Duodenal mucosa (tissue), 2 donors: ENCODE data around the gene C5AR2.
"Not testable (repeated sequence)": the region's sequence is repeated elsewhere in the genome, so short reads cannot be mapped to it uniquely, and the experiment has no call there.

Experiments
- H3K27ac ChIP-seq: one replicate; pipeline ENCODE4 v1.7.0; 2013; ENCODE audit warnings: low read depth, low read length
- H3K27me3 ChIP-seq, 2 donors: one replicate each; pipeline ENCODE4 v1.7.0; 2013; ENCODE audit warnings: low read length in 2 of 2, control low read depth in 1 of 2; ENCODE audit not compliant: insufficient read depth in 2 of 2, control insufficient read depth in 1 of 2
- H3K36me3 ChIP-seq, 2 donors: one replicate each; pipeline ENCODE4 v1.7.0; 2013; ENCODE audit warnings: low read length in 2 of 2, control low read depth in 1 of 2; ENCODE audit not compliant: insufficient read depth in 2 of 2, control insufficient read depth in 1 of 2
- H3K4me1 ChIP-seq, 2 donors: one replicate each; pipeline ENCODE4 v1.7.0; 2013; ENCODE audit warnings: low read length in 2 of 2, control low read depth in 1 of 2; ENCODE audit not compliant: insufficient read depth in 2 of 2, control insufficient read depth in 1 of 2
- H3K4me3 ChIP-seq, 2 donors: one replicate each; pipeline ENCODE4 v1.7.0; 2013; ENCODE audit warnings: low read length in 2 of 2, low read depth in 1 of 2
- H3K9ac ChIP-seq, 2 donors: one replicate each; pipeline ENCODE4 v1.7.0; 2013; ENCODE audit warnings: low read length in 2 of 2, low read depth in 1 of 2
- H3K9me3 ChIP-seq, 2 donors: one replicate each; pipeline ENCODE4 v1.7.0; 2013; ENCODE audit warnings: low read length in 2 of 2, control low read depth in 1 of 2; ENCODE audit not compliant: control insufficient read depth in 1 of 2

The C5AR2 gene

GRCh38 chr19:47331931-47332547 is at the start of gene C5AR2:
Gene C5AR2, plus strand, starts transcription at chr19:47332175. Its CDS starts 8,625 bp downstream, at chr19:47340800.
- H3K27ac ChIP-seq = peak within 1 kb of the TSS; percentile 42
- H3K27me3 ChIP-seq = no peaks in the 10 kb centered on the region
- no peak within 1 kb of the TSS for H3K4me3 ChIP-seq
- no peak within 1 kb of the TSS for H3K9ac ChIP-seq
- no peaks in the 10 kb centered on the region for H3K36me3 ChIP-seq
- H3K4me1 ChIP-seq = no peaks in the 10 kb centered on the region
- H3K9me3 ChIP-seq = no peaks in the 10 kb centered on the region

DNA sequence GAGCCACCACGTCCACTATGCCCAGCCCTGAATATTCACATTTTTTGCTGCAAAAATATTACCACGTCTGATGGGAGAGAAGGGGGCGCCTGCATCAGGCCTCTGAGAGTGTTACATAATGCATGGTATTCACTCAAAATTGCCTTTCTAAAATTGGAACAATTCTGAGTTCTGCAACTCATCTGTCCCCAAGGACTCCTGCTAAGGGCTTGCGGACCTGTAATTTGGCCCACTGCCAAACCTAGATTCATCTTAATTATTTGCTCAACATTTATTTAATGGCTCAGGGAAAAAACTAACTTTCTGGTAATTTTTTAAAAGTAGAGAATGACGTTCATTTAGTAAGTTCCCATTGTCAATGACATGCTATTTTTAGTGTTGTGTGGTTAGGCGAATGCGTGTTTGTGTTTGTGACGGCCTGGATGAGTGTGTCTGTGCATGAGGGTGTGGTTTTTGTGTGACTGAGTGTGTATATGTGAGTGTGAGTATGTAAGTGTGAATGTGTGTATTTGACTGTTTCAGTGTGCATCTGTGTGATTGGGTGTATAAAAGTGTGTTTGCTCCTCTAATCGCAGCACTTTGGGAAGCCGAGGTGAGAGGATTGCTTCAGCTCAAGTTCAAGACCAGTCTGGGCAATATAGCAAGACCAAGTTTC is 48.4 kb upstream of the C5AR2 start:
- Histone ChIP-seq H3K4me1 (no peaks in the 10 kb centered on the region), H3K4me3 (no peak overlapping the region), H3K9ac (no peak overlapping the region), H3K36me3 (no peaks in the 10 kb centered on the region), H3K27me3 (no peaks in the 10 kb centered on the region), H3K9me3 (no peaks in the 10 kb centered on the region), H3K27ac (no peak overlapping the region)

DNA sequence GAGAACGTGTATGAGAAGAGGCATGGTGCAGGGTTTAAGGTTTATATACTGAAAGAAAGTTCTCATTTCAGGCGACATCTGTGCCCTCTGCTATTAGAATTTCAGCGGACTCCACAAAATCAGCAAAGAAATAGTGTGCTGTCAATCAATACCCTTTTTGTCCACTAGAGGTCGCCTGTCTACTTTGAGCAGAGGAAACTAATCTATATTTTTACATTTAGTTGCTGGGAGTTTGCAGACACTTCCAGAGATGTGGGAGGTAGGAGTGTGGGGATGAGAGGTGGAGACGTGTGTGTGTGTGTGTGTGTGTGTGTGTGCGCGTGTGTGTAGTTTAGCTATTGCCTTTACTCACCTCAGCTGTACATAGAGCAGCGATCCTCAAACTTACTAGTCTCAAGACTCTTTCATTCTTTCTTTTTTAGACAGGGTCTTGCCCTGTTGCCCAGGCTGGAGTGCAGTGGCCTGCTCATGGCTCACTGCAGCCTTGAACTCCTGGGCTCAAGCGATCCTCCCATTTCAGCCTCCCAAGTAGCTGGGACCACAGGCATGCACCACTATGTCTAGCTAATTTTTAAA is 47.6 kb upstream of the C5AR2 start:
- Histone ChIP-seq H3K9me3 (no peaks in the 10 kb centered on the region), H3K4me3 (no peak overlapping the region), H3K4me1 (peaks cover 3% of the 10 kb centered on the region in 2 donors), H3K36me3 (no peaks in the 10 kb centered on the region), H3K27me3 (no peaks in the 10 kb centered on the region), H3K27ac (no peak overlapping the region), H3K9ac (no peak overlapping the region)

DNA sequence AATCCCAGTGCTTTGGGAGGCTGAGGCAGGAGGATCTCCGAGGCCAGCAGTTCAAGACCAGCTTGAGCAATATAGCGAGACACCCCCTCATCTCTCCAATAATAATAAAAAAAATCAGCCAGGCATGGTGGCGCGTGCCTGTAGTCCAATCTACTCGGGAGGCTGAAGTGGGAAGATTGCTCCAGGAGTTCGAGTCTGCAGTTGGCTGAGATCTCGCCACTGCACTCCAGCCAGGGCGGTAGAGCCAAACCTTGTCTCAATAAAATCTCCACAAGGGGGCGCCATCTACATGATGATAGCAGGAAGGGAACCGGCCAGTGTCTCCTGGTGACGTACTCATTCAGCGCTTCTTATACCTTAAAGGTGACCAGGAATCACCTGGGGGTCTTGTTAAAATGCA is 35.9 kb upstream of the C5AR2 start:
- no peaks in the 10 kb centered on the region for H3K36me3 ChIP-seq
- no peak overlapping the region for H3K4me3 ChIP-seq
- H3K9ac ChIP-seq = no peak overlapping the region
- H3K27ac ChIP-seq = no peak overlapping the region
- H3K9me3 ChIP-seq = no peaks in the 10 kb centered on the region
- no peaks in the 10 kb centered on the region for H3K27me3 ChIP-seq
- no peaks in the 10 kb centered on the region for H3K4me1 ChIP-seq

- not testable (repeated sequence) for H3K9ac ChIP-seq, H3K9me3 ChIP-seq, H3K27ac ChIP-seq, H3K36me3 ChIP-seq, H3K27me3 ChIP-seq, H3K4me3 ChIP-seq, H3K4me1 ChIP-seq
These were observed 31.1 kb upstream of the C5AR2 start for GRCh38 chr19:47300867-47301266.

DNA sequence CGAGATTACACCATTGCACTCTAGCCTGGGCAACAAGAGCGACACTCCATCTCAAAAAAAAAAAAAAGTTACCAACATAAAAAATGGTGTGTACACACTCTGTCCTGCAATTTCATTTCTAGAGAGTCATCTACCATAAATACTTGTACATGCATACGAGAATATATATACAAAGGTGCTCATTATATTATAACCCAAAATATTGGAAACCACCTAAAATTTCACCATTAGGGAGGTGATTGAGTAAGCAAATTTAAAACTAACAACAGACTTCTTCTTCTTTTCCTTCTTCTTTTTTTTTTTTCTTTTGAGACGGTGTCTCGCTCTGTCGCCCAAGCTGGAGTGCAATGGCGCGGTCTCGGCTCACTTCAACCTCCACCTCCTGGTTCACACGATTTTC is 29.7 kb upstream of the C5AR2 start:
- H3K4me1 ChIP-seq = peaks cover 2 to 3% of the 10 kb centered on the region in 2 donors
- H3K9ac ChIP-seq = no peak overlapping the region
- no peaks in the 10 kb centered on the region for H3K27me3 ChIP-seq
- H3K4me3 ChIP-seq = no peak overlapping the region
- H3K9me3 ChIP-seq = no peaks in the 10 kb centered on the region
- no peak overlapping the region for H3K27ac ChIP-seq
- H3K36me3 ChIP-seq = no peaks in the 10 kb centered on the region

DNA sequence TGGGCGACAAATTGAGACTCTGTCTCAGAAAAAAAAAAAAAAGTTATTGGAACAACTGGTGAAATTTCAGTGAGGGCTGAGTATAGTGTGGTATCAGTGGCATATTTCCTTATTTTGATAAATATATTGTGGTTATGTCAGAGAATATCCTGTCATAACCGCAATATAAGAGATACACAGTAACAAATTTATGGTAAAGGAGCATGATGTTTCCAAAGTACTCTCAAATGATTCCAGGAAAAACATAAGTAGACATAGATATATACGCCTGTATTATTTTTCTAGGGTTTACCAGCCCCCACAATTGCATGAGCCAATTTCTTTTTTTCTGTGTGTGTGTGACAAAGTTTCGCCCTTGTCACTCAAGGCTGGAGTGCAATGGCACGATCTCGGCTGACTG is 28.0 kb upstream of the C5AR2 start:
- Histone ChIP-seq H3K27me3 (no peaks in the 10 kb centered on the region), H3K36me3 (no peaks in the 10 kb centered on the region), H3K4me3 (no peak overlapping the region), H3K4me1 (peaks cover 2 to 3% of the 10 kb centered on the region in 2 donors), H3K9ac (no peak overlapping the region), H3K27ac (no peak overlapping the region), H3K9me3 (no peaks in the 10 kb centered on the region)

GRCh38 chr19:47305309-47305751 is 26.6 kb upstream of the C5AR2 start:
- H3K9ac ChIP-seq = no peak overlapping the region
- no peaks in the 10 kb centered on the region for H3K9me3 ChIP-seq
- no peak overlapping the region for H3K4me3 ChIP-seq
- H3K27ac ChIP-seq = no peak overlapping the region
- no peaks in the 10 kb centered on the region for H3K27me3 ChIP-seq
- H3K4me1 ChIP-seq = peaks cover 2 to 3% of the 10 kb centered on the region in 2 donors
- no peaks in the 10 kb centered on the region for H3K36me3 ChIP-seq

DNA sequence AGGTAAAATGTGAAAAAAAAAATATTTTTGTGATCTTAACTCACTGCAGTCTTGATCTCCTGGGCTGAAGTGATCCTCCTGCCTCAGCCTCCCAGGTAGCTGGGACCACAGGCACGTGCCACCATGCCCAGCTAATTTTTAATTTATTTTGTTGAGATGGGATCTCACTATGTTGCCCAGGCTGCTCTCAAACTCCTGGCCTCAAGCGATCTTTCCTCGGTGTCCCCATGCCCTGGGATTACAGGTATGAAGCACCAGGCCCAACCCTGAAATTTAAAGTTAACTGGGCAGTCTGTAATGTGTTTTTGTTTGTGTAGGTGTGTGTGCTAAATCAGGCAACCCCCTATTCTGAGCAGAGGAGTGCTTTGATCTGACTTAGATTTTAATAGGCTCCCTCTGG is 25.7 kb upstream of the C5AR2 start:
- Histone ChIP-seq H3K27ac (no peak overlapping the region), H3K4me3 (no peak overlapping the region), H3K36me3 (no peaks in the 10 kb centered on the region), H3K4me1 (peaks cover 2 to 3% of the 10 kb centered on the region in 2 donors), H3K27me3 (no peaks in the 10 kb centered on the region), H3K9ac (no peak overlapping the region), H3K9me3 (no peaks in the 10 kb centered on the region)

- Histone ChIP-seq H3K4me1 (peaks cover 2 to 3% of the 10 kb centered on the region in 2 donors), H3K27me3 (no peaks in the 10 kb centered on the region), H3K9me3 (no peaks in the 10 kb centered on the region), H3K27ac (no peak overlapping the region), H3K4me3 (no peak overlapping the region), H3K9ac (no peak overlapping the region), H3K36me3 (no peaks in the 10 kb centered on the region)
These were observed 22.9 kb upstream of the C5AR2 start for GRCh38 chr19:47309038-47309437.
